ENCODE results near the gene SLC24A3.

GRCh38 chr20:19321176-19321575 is 108.7 kb downstream of the SLC24A3 start:
- TF ChIP-seq, protein P1, sequence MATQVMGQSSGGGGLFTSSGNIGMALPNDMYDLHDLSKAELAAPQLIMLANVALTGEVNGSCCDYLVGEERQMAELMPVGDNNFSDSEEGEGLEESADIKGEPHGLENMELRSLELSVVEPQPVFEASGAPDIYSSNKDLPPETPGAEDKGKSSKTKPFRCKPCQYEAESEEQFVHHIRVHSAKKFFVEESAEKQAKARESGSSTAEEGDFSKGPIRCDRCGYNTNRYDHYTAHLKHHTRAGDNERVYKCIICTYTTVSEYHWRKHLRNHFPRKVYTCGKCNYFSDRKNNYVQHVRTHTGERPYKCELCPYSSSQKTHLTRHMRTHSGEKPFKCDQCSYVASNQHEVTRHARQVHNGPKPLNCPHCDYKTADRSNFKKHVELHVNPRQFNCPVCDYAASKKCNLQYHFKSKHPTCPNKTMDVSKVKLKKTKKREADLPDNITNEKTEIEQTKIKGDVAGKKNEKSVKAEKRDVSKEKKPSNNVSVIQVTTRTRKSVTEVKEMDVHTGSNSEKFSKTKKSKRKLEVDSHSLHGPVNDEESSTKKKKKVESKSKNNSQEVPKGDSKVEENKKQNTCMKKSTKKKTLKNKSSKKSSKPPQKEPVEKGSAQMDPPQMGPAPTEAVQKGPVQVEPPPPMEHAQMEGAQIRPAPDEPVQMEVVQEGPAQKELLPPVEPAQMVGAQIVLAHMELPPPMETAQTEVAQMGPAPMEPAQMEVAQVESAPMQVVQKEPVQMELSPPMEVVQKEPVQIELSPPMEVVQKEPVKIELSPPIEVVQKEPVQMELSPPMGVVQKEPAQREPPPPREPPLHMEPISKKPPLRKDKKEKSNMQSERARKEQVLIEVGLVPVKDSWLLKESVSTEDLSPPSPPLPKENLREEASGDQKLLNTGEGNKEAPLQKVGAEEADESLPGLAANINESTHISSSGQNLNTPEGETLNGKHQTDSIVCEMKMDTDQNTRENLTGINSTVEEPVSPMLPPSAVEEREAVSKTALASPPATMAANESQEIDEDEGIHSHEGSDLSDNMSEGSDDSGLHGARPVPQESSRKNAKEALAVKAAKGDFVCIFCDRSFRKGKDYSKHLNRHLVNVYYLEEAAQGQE (tag by site-specific recombination; IDR thresholded peaks at IDR 0.05), result no peak
- no peak for TF ChIP-seq ZNF350 (tag by site-specific recombination; IDR thresholded peaks at IDR 0.05)
- TF ChIP-seq ZNF239 (tag by site-specific recombination; IDR thresholded peaks at IDR 0.05), result no peak
- TF ChIP-seq ZNF133 (tag by site-specific recombination; IDR thresholded peaks at IDR 0.05), result no peak
- no peak for TF ChIP-seq ZNF530 (tag by site-specific recombination; IDR thresholded peaks at IDR 0.05; ENCODE audit: low read depth)
- no peak for TF ChIP-seq CTCF (tag by site-specific recombination; IDR thresholded peaks at IDR 0.05)
- TF ChIP-seq, protein P2, sequence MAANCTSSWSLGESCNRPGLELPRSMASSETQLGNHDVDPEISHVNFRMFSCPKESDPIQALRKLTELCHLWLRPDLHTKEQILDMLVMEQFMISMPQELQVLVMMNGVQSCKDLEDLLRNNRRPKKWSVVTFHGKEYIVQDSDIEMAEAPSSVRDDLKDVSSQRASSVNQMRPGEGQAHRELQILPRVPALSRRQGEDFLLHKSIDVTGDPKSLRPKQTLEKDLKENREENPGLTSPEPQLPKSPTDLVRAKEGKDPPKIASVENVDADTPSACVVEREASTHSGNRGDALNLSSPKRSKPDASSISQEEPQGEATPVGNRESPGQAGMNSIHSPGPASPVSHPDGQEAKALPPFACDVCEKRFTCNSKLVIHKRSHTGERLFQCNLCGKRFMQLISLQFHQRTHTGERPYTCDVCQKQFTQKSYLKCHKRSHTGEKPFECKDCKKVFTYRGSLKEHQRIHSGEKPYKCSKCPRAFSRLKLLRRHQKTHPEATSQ (tag by site-specific recombination; IDR thresholded peaks at IDR 0.05), result no peak
- TF ChIP-seq ZNF302 (tag by site-specific recombination; IDR thresholded peaks at IDR 0.05; ENCODE audit: low read depth), result no peak
- TF ChIP-seq HIC1 (tag by site-specific recombination; IDR thresholded peaks at IDR 0.05), result no peak
- no peak for TF ChIP-seq PRDM4 (tag by site-specific recombination; IDR thresholded peaks at IDR 0.05)
- TF ChIP-seq YY2 (tag by site-specific recombination; IDR thresholded peaks at IDR 0.05), result no peak
- no peak for TF ChIP-seq ZFP37 (tag by site-specific recombination; IDR thresholded peaks at IDR 0.05)
- TF ChIP-seq ZNF645 (tag by site-specific recombination; IDR thresholded peaks at IDR 0.05), result no peak
- TF ChIP-seq ZNF132 (tag by site-specific recombination; IDR thresholded peaks at IDR 0.05; ENCODE audit: borderline replicate concordance), result no peak
